Glutamatergic neuron (in vitro differentiated cells): ENCODE measurements around the gene SUCLG2. TPM values are rescaled to one million over a fixed set of nuclear protein-coding genes. Genes with fewer than 3 reads are reported as not detected.

Source experiments
- DNase-seq: peaks from one replicate; pipeline ENCODE4 v3.0.0; 2022
- H3K27ac Mint-ChIP-seq: one replicate; pipeline ENCODE4 v1.8.0; 2020; ENCODE audit warnings: mild to moderate bottlenecking, mixed read lengths, inconsistent platforms; ENCODE audit not compliant: unreplicated experiment
- H3K27me3 Mint-ChIP-seq: one replicate; pipeline ENCODE4 v1.8.0; 2020; ENCODE audit warnings: mild to moderate bottlenecking, moderate library complexity, mixed read lengths, inconsistent platforms; ENCODE audit not compliant: unreplicated experiment
- H3K36me3 Mint-ChIP-seq: one replicate; pipeline ENCODE4 v1.8.0; 2020; ENCODE audit warnings: mild to moderate bottlenecking, mixed read lengths, inconsistent platforms; ENCODE audit not compliant: unreplicated experiment
- H3K4me1 Mint-ChIP-seq: one replicate; pipeline ENCODE4 v1.8.0; 2020; ENCODE audit warnings: mild to moderate bottlenecking, low read depth, mixed read lengths, inconsistent platforms; ENCODE audit not compliant: unreplicated experiment
- H3K4me3 Mint-ChIP-seq: one replicate; pipeline ENCODE4 v1.8.0; 2020; ENCODE audit warnings: mild to moderate bottlenecking, mixed read lengths, inconsistent platforms; ENCODE audit not compliant: unreplicated experiment
- H3K9me3 Mint-ChIP-seq: one replicate; pipeline ENCODE4 v1.8.0; 2020; ENCODE audit warnings: mild to moderate bottlenecking, moderate library complexity, mixed read lengths, inconsistent platforms; ENCODE audit not compliant: unreplicated experiment
- CTCF ChIP-seq: fragments of 200-600 bp; sonication (generic); IDR thresholded peaks from one replicate; pipeline ENCODE4 v1.5.0; 2021; ENCODE audit not compliant: partially characterized antibody, unreplicated experiment
- total RNA-seq: library from RNA; stranded (reverse); fragmentation: NEBNext Ultra II Directional; extraction: Animal tissue kit (Norgen Biotek cat#: 25700); gene quantifications from one replicate; pipeline ENCODE4 v1.2.1, GENCODE V29; 2021; ENCODE audit not compliant: unreplicated experiment

The SUCLG2 gene
- total RNA-seq, 1 donor from 2014 or later, result 4.3 TPM

GRCh38 chr3:67535006-67535405 lies 119.4 kb downstream of the SUCLG2 start:
- H3K27ac Mint-ChIP-seq, result no peak overlapping the region
- H3K36me3 Mint-ChIP-seq, result no peaks in the 10 kb centered on the region

GRCh38 chr3:67534594-67534993 lies 119.8 kb downstream of the SUCLG2 start:
- Mint-ChIP-seq H3K4me1 (no peaks in the 10 kb centered on the region), H3K36me3 (no peaks in the 10 kb centered on the region), H3K27ac (no peak overlapping the region), H3K4me3 (no peak overlapping the region), H3K27me3 (no peaks in the 10 kb centered on the region), H3K9me3 (no peaks in the 10 kb centered on the region)
- DNase-seq, result no peak
- TF ChIP-seq CTCF, result no peak

More at GRCh38 chr3:67535006-67535405, 119.4 kb downstream of the SUCLG2 start:
- no peaks in the 10 kb centered on the region for H3K27me3 Mint-ChIP-seq
- TF ChIP-seq CTCF, result no peak
- no peak overlapping the region for H3K4me3 Mint-ChIP-seq
- H3K4me1 Mint-ChIP-seq, result no peaks in the 10 kb centered on the region
- no peaks in the 10 kb centered on the region for H3K9me3 Mint-ChIP-seq
- no peak for DNase-seq

GRCh38 chr3:67531181-67532101 lies 123.0 kb downstream of the SUCLG2 start:
- Mint-ChIP-seq H3K27ac (no peak overlapping the region), H3K4me3 (no peak overlapping the region)

GRCh38 chr3:67529915-67530314 lies 124.5 kb downstream of the SUCLG2 start:
- no peak overlapping the region for H3K27ac Mint-ChIP-seq
- H3K4me3 Mint-ChIP-seq, result no peak overlapping the region

More at GRCh38 chr3:67531181-67532101, 123.0 kb downstream of the SUCLG2 start:
- Mint-ChIP-seq H3K9me3 (no peaks in the 10 kb centered on the region), H3K27me3 (no peaks in the 10 kb centered on the region), H3K4me1 (peaks cover 4% of the 10 kb centered on the region), H3K36me3 (no peaks in the 10 kb centered on the region)
- DNase-seq, result no peak
- no peak for TF ChIP-seq CTCF

More at GRCh38 chr3:67529915-67530314, 124.5 kb downstream of the SUCLG2 start:
- H3K27me3 Mint-ChIP-seq, result no peaks in the 10 kb centered on the region
- peaks cover 8% of the 10 kb centered on the region for H3K4me1 Mint-ChIP-seq
- no peaks in the 10 kb centered on the region for H3K9me3 Mint-ChIP-seq
- H3K36me3 Mint-ChIP-seq, result no peaks in the 10 kb centered on the region
- DNase-seq, result no peak
- TF ChIP-seq CTCF, result no peak
